SIG-M5 treated with dmso at 0.1 percent for 504 hours (cell line): ENCODE data around the gene GRM3.
"Not testable (repeated sequence)": the region's sequence is repeated elsewhere in the genome, so short reads cannot be mapped to it uniquely, and the experiment has no call there.

Source experiments
- DNase-seq: peaks from one replicate; lab custom pipeline; 2025; ENCODE audit not compliant: unreplicated experiment; lab: John Stamatoyannopoulos, UW

GRM3 gene

GRCh38 chr7:86643561-86644281 lies at the start of gene GRM3:
TSS of gene GRM3 (plus strand) at chr7:86643909. CDS start at chr7:86765146, 121,237 bp downstream.
- DNase-seq: no peak

GRCh38 chr7:86598311-86598710 lies 45.4 kb upstream of the GRM3 start:
- DNase-seq: no peak

- DNase-seq: no peak
These were observed 45.0 kb upstream of the GRM3 start for GRCh38 chr7:86598721-86599120.

- DNase-seq: no peak
These were observed 43.0 kb upstream of the GRM3 start for GRCh38 chr7:86600506-86601290.

GRCh38 chr7:86615711-86616110 lies 28.0 kb upstream of the GRM3 start:
- DNase-seq: not testable (repeated sequence)

GRCh38 chr7:86644282-86645224 lies 844 bp downstream of the GRM3 start:
- DNase-seq: no peak

- DNase-seq: no peak
These were observed 1.5 kb downstream of the GRM3 start for GRCh38 chr7:86645225-86645608.

GRCh38 chr7:86645676-86646276 lies 2.1 kb downstream of the GRM3 start:
- no peak for DNase-seq

- DNase-seq: no peak
These were observed 3.8 kb downstream of the GRM3 start for GRCh38 chr7:86647385-86648094.

- no peak for DNase-seq
These were observed 4.5 kb downstream of the GRM3 start for GRCh38 chr7:86648169-86648568.

- DNase-seq: no peak
These were observed 10.4 kb downstream of the GRM3 start for GRCh38 chr7:86653919-86654659.

GRCh38 chr7:86657948-86658347 lies 14.2 kb downstream of the GRM3 start:
- no peak for DNase-seq

GRCh38 chr7:86660950-86661462 lies 17.3 kb downstream of the GRM3 start:
- no peak for DNase-seq

GRCh38 chr7:86664486-86664885 lies 20.8 kb downstream of the GRM3 start:
- DNase-seq: no peak

GRCh38 chr7:86664991-86665390 lies 21.3 kb downstream of the GRM3 start:
- DNase-seq: no peak

- no peak for DNase-seq
These were observed 22.0 kb downstream of the GRM3 start for GRCh38 chr7:86665669-86666068.

- no peak for DNase-seq
These were observed 24.0 kb downstream of the GRM3 start for GRCh38 chr7:86667732-86668131.

- no peak for DNase-seq
These were observed 24.6 kb downstream of the GRM3 start for GRCh38 chr7:86668315-86668714.

GRCh38 chr7:86687831-86688230 lies 44.1 kb downstream of the GRM3 start:
- no peak for DNase-seq
